HEK293 (cell line): ENCODE data around the gene NHERF2.

ENCODE experiments used
- BCL11A ChIP-seq: fragments of 450-650 bp; formaldehyde crosslinking; IDR thresholded peaks from 2 replicates; pipeline ENCODE4 v1.5.1; 2016; ENCODE audit warnings: low read depth, missing biosample characterization, missing genetic modification characterization
- BCL11B ChIP-seq: fragments of 450-650 bp; formaldehyde crosslinking; IDR thresholded peaks from 2 replicates; pipeline ENCODE4 v1.5.1; 2016; ENCODE audit warnings: low read depth, missing biosample characterization, missing genetic modification characterization
- EGR2 ChIP-seq: fragments of 450-650 bp; formaldehyde crosslinking; IDR thresholded peaks from 2 replicates; pipeline ENCODE4 v1.5.1; 2016; ENCODE audit warnings: low read depth, missing biosample characterization, missing genetic modification characterization
- FEZF1 ChIP-seq: fragments of 450-650 bp; formaldehyde crosslinking; IDR thresholded peaks from 2 replicates; pipeline ENCODE4 v1.5.1; 2016; ENCODE audit warnings: missing biosample characterization, missing genetic modification characterization
- GLI4 ChIP-seq: fragments of 450-650 bp; formaldehyde crosslinking; IDR thresholded peaks from 2 replicates; pipeline ENCODE4 v1.5.1; 2016; ENCODE audit warnings: missing biosample characterization, missing genetic modification characterization
- HOXA7 ChIP-seq: sonication (generic); formaldehyde crosslinking; IDR thresholded peaks from 2 replicates; pipeline ENCODE4 v1.8.1; 2022; ENCODE audit warnings: missing genetic modification reagents, borderline replicate concordance
- KLF10 ChIP-seq: fragments of 450-650 bp; IDR thresholded peaks from 2 replicates; pipeline ENCODE4 v1.5.1; 2018; ENCODE audit warnings: missing biosample characterization, mild to moderate bottlenecking, missing genetic modification characterization
- KLF8 ChIP-seq: fragments of 450-650 bp; formaldehyde crosslinking; IDR thresholded peaks from 2 replicates; pipeline ENCODE4 v1.5.1; 2016; ENCODE audit warnings: missing biosample characterization, missing genetic modification characterization
- KLF9 ChIP-seq: fragments of 450-650 bp; formaldehyde crosslinking; IDR thresholded peaks from 2 replicates; pipeline ENCODE4 v1.5.1; 2016; ENCODE audit warnings: missing biosample characterization, missing genetic modification characterization, low read depth
- MYNN ChIP-seq: fragments of 450-650 bp; formaldehyde crosslinking; IDR thresholded peaks from 2 replicates; pipeline ENCODE4 v1.5.1; 2016; ENCODE audit warnings: missing biosample characterization, missing genetic modification characterization, borderline replicate concordance
- OSR2 ChIP-seq: fragments of 450-650 bp; formaldehyde crosslinking; IDR thresholded peaks from 2 replicates; pipeline ENCODE4 v1.5.1; 2016; ENCODE audit warnings: missing biosample characterization, missing genetic modification characterization
- SETDB1 ChIP-seq: IDR thresholded peaks from one replicate; pipeline ENCODE4 v1.6.1; 2017; ENCODE audit warnings: mild to moderate bottlenecking, low read length, moderate library complexity, mixed read lengths; ENCODE audit not compliant: insufficient read length
- SP3 ChIP-seq: fragments of 450-650 bp; formaldehyde crosslinking; IDR thresholded peaks from 2 replicates; pipeline ENCODE4 v1.5.1; 2016; ENCODE audit warnings: missing biosample characterization, missing genetic modification characterization
- TCF7L2 ChIP-seq: IDR thresholded peaks from 2 replicates; pipeline ENCODE4 v1.6.1; 2011; ENCODE audit warnings: low read depth, mild to moderate bottlenecking, inconsistent platforms, low read length, moderate library complexity, borderline replicate concordance
- WT1 ChIP-seq: fragments of 450-650 bp; formaldehyde crosslinking; IDR thresholded peaks from 2 replicates; pipeline ENCODE4 v1.5.1; 2016; ENCODE audit warnings: missing biosample characterization, missing genetic modification characterization
- ZBTB48 ChIP-seq: fragments of 450-650 bp; formaldehyde crosslinking; IDR thresholded peaks from 2 replicates; pipeline ENCODE4 v1.5.1; 2016; ENCODE audit warnings: missing biosample characterization, missing genetic modification characterization
- ZBTB7A ChIP-seq: fragments of 450-650 bp; formaldehyde crosslinking; IDR thresholded peaks from 2 replicates; pipeline ENCODE4 v1.5.1; 2016; ENCODE audit warnings: low read depth, missing biosample characterization, missing genetic modification characterization
- ZBTB8A ChIP-seq: fragments of 450-650 bp; formaldehyde crosslinking; IDR thresholded peaks from 2 replicates; pipeline ENCODE4 v1.5.1; 2016; ENCODE audit warnings: missing biosample characterization, missing genetic modification characterization
- ZFHX2 ChIP-seq: fragments of 450-650 bp; formaldehyde crosslinking; conservative IDR thresholded peaks from 2 replicates; pipeline ENCODE4 v1.5.1; 2016; ENCODE audit warnings: missing biosample characterization, missing genetic modification characterization
- ZNF121 ChIP-seq: fragments of 450-650 bp; formaldehyde crosslinking; IDR thresholded peaks from 2 replicates; pipeline ENCODE4 v1.5.1; 2016; ENCODE audit warnings: missing biosample characterization, missing genetic modification characterization
- ZNF2 ChIP-seq: fragments of 450-650 bp; formaldehyde crosslinking; IDR thresholded peaks from 2 replicates; pipeline ENCODE4 v1.5.1; 2016; ENCODE audit warnings: missing biosample characterization, missing genetic modification characterization
- ZNF23 ChIP-seq: fragments of 450-650 bp; formaldehyde crosslinking; IDR thresholded peaks from 2 replicates; pipeline ENCODE4 v1.5.1; 2016; ENCODE audit warnings: missing biosample characterization, missing genetic modification characterization, borderline replicate concordance
- ZNF239 ChIP-seq: fragments of 450-650 bp; formaldehyde crosslinking; IDR thresholded peaks from 2 replicates; pipeline ENCODE4 v1.5.1; 2016; ENCODE audit warnings: missing biosample characterization, missing genetic modification characterization
- ZNF248 ChIP-seq: fragments of 450-650 bp; formaldehyde crosslinking; IDR thresholded peaks from 2 replicates; pipeline ENCODE4 v1.5.1; 2017; ENCODE audit warnings: missing biosample characterization, missing genetic modification characterization
- ZNF26 ChIP-seq: fragments of 450-650 bp; formaldehyde crosslinking; IDR thresholded peaks from 2 replicates; pipeline ENCODE4 v1.5.1; 2016; ENCODE audit warnings: missing biosample characterization, missing genetic modification characterization
- ZNF274 ChIP-seq, 2 experiments: fragments of 200-500 bp in 1 of 2; fragments of 450-650 bp in 1 of 2; sonication (Bioruptor generic) in 1 of 2; formaldehyde crosslinking in 1 of 2; IDR thresholded peaks; 2 replicates each; pipeline versions ENCODE4 v1.5.1 to v1.6.1; 2014 to 2016; ENCODE audit warnings: borderline replicate concordance in 1 of 2, inconsistent platforms in 1 of 2, low read length in 1 of 2, missing biosample characterization in 1 of 2, missing genetic modification characterization in 1 of 2
- ZNF311 ChIP-seq: fragments of 450-650 bp; formaldehyde crosslinking; IDR thresholded peaks from 2 replicates; pipeline ENCODE4 v1.5.1; 2017; ENCODE audit warnings: missing biosample characterization, missing genetic modification characterization, borderline replicate concordance
- ZNF37A ChIP-seq: fragments of 450-650 bp; IDR thresholded peaks from 2 replicates; pipeline ENCODE4 v1.5.1; 2018; ENCODE audit warnings: missing biosample characterization, missing genetic modification characterization
- ZNF426 ChIP-seq: fragments of 450-650 bp; formaldehyde crosslinking; IDR thresholded peaks from 2 replicates; pipeline ENCODE4 v1.5.1; 2017; ENCODE audit warnings: missing biosample characterization, missing genetic modification characterization, mild to moderate bottlenecking, inconsistent platforms, moderate library complexity
- ZNF510 ChIP-seq: fragments of 450-650 bp; formaldehyde crosslinking; IDR thresholded peaks from 2 replicates; pipeline ENCODE4 v1.5.1; 2018; ENCODE audit warnings: mild to moderate bottlenecking, missing genetic modification characterization, missing biosample characterization; ENCODE audit not compliant: insufficient replicate concordance
- ZNF701 ChIP-seq: fragments of 450-650 bp; formaldehyde crosslinking; IDR thresholded peaks from 2 replicates; pipeline ENCODE4 v1.5.1; 2016; ENCODE audit warnings: missing biosample characterization, missing genetic modification characterization
- ZNF707 ChIP-seq: fragments of 450-650 bp; formaldehyde crosslinking; IDR thresholded peaks from 2 replicates; pipeline ENCODE4 v1.5.1; 2016; ENCODE audit warnings: missing biosample characterization, missing genetic modification characterization
- ZNF777 ChIP-seq: fragments of 450-650 bp; formaldehyde crosslinking; IDR thresholded peaks from 2 replicates; pipeline ENCODE4 v1.5.1; 2017; ENCODE audit warnings: missing biosample characterization, missing genetic modification characterization, borderline replicate concordance
- ZXDB ChIP-seq: fragments of 450-650 bp; formaldehyde crosslinking; IDR thresholded peaks from 2 replicates; pipeline ENCODE4 v1.5.1; 2016; ENCODE audit warnings: missing biosample characterization, missing genetic modification characterization
- TF ChIP-seq, protein P1 (sequence below): fragments of 450-650 bp; formaldehyde crosslinking; IDR thresholded peaks from 2 replicates; pipeline ENCODE4 v1.5.1; 2017; ENCODE audit warnings: missing biosample characterization, missing genetic modification characterization
- TF ChIP-seq, protein P2 (sequence below): fragments of 450-650 bp; formaldehyde crosslinking; IDR thresholded peaks from 2 replicates; pipeline ENCODE4 v1.5.1; 2017; ENCODE audit warnings: missing biosample characterization, missing genetic modification characterization
- TF ChIP-seq, protein P3 (sequence below): fragments of 450-650 bp; formaldehyde crosslinking; IDR thresholded peaks from 2 replicates; pipeline ENCODE4; 2016; ENCODE audit warnings: missing biosample characterization, missing genetic modification characterization

The NHERF2 gene

DNA sequence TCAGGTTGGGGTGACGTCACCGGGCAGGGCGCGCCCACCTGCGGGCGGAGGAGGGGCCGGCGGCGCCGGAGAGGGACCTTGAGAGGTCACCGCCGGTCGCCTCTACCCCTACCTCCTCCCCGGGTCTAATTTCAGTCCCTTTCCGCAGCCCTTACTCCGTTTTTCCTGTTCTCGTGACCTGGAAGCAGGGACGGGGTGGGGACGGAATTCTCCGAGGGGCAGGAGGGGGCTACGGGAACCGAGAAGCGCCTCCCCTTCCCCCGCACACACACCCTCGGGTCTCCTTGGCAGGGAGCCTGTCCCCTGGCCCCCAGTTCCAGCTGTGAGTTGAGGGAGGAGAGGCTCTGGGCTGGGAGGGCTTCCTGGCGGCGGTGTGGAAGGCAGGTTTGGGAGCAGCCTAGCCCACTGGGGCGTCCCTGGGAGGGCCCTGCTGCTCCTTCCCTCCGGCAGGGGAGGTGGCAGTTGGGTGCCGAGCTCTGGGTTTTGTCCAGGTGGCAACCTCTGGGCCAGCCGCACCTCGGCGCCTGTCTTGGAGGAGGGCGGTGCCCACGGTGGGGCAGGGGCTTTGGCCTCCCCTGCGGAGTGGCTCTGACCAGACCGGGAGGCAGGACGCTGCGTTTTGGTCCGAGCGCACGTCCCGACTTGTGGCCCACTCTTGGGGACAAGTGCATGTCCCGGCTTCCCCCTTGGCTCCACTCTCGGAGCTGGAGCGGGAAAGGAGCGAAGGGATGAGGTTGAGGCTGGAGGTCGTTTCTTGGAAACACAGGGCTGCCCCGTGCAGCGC lies 36.2 kb upstream of the NHERF2 start (continued):
- TF ChIP-seq, protein P1, sequence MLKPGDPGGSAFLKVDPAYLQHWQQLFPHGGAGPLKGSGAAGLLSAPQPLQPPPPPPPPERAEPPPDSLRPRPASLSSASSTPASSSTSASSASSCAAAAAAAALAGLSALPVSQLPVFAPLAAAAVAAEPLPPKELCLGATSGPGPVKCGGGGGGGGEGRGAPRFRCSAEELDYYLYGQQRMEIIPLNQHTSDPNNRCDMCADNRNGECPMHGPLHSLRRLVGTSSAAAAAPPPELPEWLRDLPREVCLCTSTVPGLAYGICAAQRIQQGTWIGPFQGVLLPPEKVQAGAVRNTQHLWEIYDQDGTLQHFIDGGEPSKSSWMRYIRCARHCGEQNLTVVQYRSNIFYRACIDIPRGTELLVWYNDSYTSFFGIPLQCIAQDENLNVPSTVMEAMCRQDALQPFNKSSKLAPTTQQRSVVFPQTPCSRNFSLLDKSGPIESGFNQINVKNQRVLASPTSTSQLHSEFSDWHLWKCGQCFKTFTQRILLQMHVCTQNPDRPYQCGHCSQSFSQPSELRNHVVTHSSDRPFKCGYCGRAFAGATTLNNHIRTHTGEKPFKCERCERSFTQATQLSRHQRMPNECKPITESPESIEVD (tag by site-specific recombination): no peak
- no peak for TF ChIP-seq TCF7L2
- TF ChIP-seq FEZF1 (tag by site-specific recombination): no peak
- no peak for TF ChIP-seq MYNN (tag by site-specific recombination)
- peak; percentile 85 for TF ChIP-seq ZFHX2 (tag by site-specific recombination)
- TF ChIP-seq ZXDB (tag by site-specific recombination): peak; percentile 53; the same call in 1 of the 2 replicates
- no peak for TF ChIP-seq ZNF121
- no peak for TF ChIP-seq ZNF23
- no peak for TF ChIP-seq ZNF707 (tag by site-specific recombination)
- no peak for TF ChIP-seq ZNF26 (tag by site-specific recombination)
- TF ChIP-seq ZBTB8A (tag by site-specific recombination): peak; percentile 20; the same call in 1 of the 2 replicates
- TF ChIP-seq, protein P2, sequence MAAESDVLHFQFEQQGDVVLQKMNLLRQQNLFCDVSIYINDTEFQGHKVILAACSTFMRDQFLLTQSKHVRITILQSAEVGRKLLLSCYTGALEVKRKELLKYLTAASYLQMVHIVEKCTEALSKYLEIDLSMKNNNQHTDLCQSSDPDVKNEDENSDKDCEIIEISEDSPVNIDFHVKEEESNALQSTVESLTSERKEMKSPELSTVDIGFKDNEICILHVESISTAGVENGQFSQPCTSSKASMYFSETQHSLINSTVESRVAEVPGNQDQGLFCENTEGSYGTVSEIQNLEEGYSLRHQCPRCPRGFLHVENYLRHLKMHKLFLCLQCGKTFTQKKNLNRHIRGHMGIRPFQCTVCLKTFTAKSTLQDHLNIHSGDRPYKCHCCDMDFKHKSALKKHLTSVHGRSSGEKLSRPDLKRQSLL (tag by site-specific recombination): no peak
- TF ChIP-seq OSR2 (tag by site-specific recombination): no peak
- TF ChIP-seq ZBTB48 (tag by site-specific recombination): 0 out of 2 replicates have a peak, but pooled peaks have one; percentile 27
- TF ChIP-seq HOXA7 (CRISPR knock-in tag): no peak
- TF ChIP-seq ZNF37A (tag by site-specific recombination): no peak
- no peak for TF ChIP-seq ZNF239 (tag by site-specific recombination)
- TF ChIP-seq BCL11A (tag by site-specific recombination): peak; percentile 34; the same call in 1 of the 2 replicates
- TF ChIP-seq KLF8 (tag by site-specific recombination): peak; percentile 46; the same call in 1 of the 2 replicates
- TF ChIP-seq, protein P3, sequence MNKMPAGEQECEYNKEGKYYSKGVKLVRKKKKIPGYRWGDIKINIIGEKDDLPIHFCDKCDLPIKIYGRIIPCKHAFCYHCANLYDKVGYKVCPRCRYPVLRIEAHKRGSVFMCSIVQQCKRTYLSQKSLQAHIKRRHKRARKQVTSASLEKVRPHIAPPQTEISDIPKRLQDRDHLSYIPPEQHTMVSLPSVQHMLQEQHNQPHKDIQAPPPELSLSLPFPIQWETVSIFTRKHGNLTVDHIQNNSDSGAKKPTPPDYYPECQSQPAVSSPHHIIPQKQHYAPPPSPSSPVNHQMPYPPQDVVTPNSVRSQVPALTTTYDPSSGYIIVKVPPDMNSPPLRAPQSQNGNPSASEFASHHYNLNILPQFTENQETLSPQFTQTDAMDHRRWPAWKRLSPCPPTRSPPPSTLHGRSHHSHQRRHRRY: no peak
- TF ChIP-seq ZBTB7A (tag by site-specific recombination): no peak
- no peak for TF ChIP-seq ZNF274 (IDR thresholded peaks at IDR 0.05; ENCODE audit: low read length)
- no peak for TF ChIP-seq ZNF274 (tag by site-specific recombination; IDR thresholded peaks at IDR 0.05; ENCODE audit: borderline replicate concordance)
- peak; percentile 77 for TF ChIP-seq EGR2 (tag by site-specific recombination)
- no peak for TF ChIP-seq WT1 (tag by site-specific recombination)
- TF ChIP-seq ZNF2 (tag by site-specific recombination): no peak
- peak; percentile 72 for TF ChIP-seq KLF10 (tag by site-specific recombination)
- TF ChIP-seq ZNF426 (tag by site-specific recombination): no peak
- TF ChIP-seq BCL11B (tag by site-specific recombination): no peak
- no peak for TF ChIP-seq SETDB1
- no peak for TF ChIP-seq ZNF701 (tag by site-specific recombination)
- no peak for TF ChIP-seq GLI4 (tag by site-specific recombination)
- TF ChIP-seq ZNF510: no peak
- TF ChIP-seq ZNF248 (tag by site-specific recombination): no peak
- TF ChIP-seq KLF9 (tag by site-specific recombination): peak; percentile 90
- peak; percentile 70 for TF ChIP-seq SP3 (tag by site-specific recombination)
- TF ChIP-seq ZNF311: no peak
- no peak for TF ChIP-seq ZNF777 (tag by site-specific recombination)
